Adrenal gland (tissue), 5 donors: Measurements from ENCODE around the gene PSMB7.

Experiments
- POLR2A ChIP-seq, 2 donors: fragments of 450-650 bp; IDR thresholded peaks; one replicate each; pipeline ENCODE4 v1.6.1; 2017; ENCODE audit warnings: antibody characterized with exemption in 2 of 2, mild to moderate bottlenecking in 2 of 2, moderate library complexity in 1 of 2
- TF ChIP-seq, protein P1 (sequence below), 6 experiments: fragments of 450-650 bp in 4 of 6; fragments of 200-600 bp in 2 of 6; sonication (generic) in 1 of 6; IDR thresholded peaks; 1 replicate in 5 of 6; 2 replicates in 1 of 6; pipeline versions ENCODE4 v1.5.1 to v1.8.0; 2016 to 2021; ENCODE audit warnings: antibody characterized with exemption in 6 of 6, mild to moderate bottlenecking in 2 of 6, moderate library complexity in 1 of 6
- donor health status: DM: no; HTN: no; CAD: no.

GRCh38 chr9:124348831-124349230 lies 66.4 kb downstream of the PSMB7 start:
- TF ChIP-seq, protein P1, sequence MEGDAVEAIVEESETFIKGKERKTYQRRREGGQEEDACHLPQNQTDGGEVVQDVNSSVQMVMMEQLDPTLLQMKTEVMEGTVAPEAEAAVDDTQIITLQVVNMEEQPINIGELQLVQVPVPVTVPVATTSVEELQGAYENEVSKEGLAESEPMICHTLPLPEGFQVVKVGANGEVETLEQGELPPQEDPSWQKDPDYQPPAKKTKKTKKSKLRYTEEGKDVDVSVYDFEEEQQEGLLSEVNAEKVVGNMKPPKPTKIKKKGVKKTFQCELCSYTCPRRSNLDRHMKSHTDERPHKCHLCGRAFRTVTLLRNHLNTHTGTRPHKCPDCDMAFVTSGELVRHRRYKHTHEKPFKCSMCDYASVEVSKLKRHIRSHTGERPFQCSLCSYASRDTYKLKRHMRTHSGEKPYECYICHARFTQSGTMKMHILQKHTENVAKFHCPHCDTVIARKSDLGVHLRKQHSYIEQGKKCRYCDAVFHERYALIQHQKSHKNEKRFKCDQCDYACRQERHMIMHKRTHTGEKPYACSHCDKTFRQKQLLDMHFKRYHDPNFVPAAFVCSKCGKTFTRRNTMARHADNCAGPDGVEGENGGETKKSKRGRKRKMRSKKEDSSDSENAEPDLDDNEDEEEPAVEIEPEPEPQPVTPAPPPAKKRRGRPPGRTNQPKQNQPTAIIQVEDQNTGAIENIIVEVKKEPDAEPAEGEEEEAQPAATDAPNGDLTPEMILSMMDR (IDR thresholded peaks at IDR 0.05): no peak
- no peak for TF ChIP-seq POLR2A (IDR thresholded peaks at IDR 0.05)
